OCI-LY7 (cell line): ENCODE data around the gene IL4. TPM values are rescaled to one million over a fixed set of nuclear protein-coding genes. Genes with fewer than 3 reads are reported as not detected.

Experiments used
- BruUV-seq: library from RNA; stranded (reverse); fragments of 400-500 nt; replicated peaks from 2 replicates; lab custom pipeline; 2021; lab: Mats Ljungman, UMichigan
- CTCF ChIA-PET: fragments of 300-600 bp; sonication (Branson Sonifier 250); formaldehyde crosslinking; loops from one replicate; lab custom pipeline; 2022; ENCODE audit warnings: antibody characterized with exemption; ENCODE audit not compliant: unreplicated experiment; lab: Charles Lee
- POLR2A ChIA-PET: fragments of 300-600 bp; sonication (Branson Sonifier 250); formaldehyde crosslinking; loops from one replicate; lab custom pipeline; 2022; ENCODE audit warnings: antibody characterized with exemption; lab: Charles Lee
- DNase-seq: peaks from one replicate; pipeline ENCODE4 v3.0.0-alpha.2; 2015; ENCODE audit warnings: low spot score
- H2AFZ ChIP-seq: fragments of 200-600 bp; sonication (generic), shearing (Covaris generic); 2 replicates; pipeline ENCODE4 v1.6.1; 2014; ENCODE audit warnings: mild to moderate bottlenecking, antibody characterized with exemption, low read length, moderate library complexity
- H3K27ac ChIP-seq: fragments of 200-600 bp; sonication (generic); 2 replicates; pipeline ENCODE4 v1.5.1; 2014; ENCODE audit warnings: mixed run types, low read depth, mild to moderate bottlenecking, moderate library complexity, low read length, inconsistent platforms; ENCODE audit not compliant: poor library complexity, severe bottlenecking
- H3K36me3 ChIP-seq: fragments of 200-600 bp; sonication (generic); 2 replicates; pipeline ENCODE4 v1.6.1; 2014; ENCODE audit warnings: mild to moderate bottlenecking, antibody characterized with exemption, low read length, moderate library complexity, mixed read lengths; ENCODE audit not compliant: insufficient read depth
- H3K4me1 ChIP-seq: fragments of 200-600 bp; sonication (generic); 2 replicates; pipeline ENCODE4 v1.5.1; 2014; ENCODE audit warnings: mild to moderate bottlenecking, low read length; ENCODE audit not compliant: insufficient read depth, poor library complexity, severe bottlenecking
- H3K4me2 ChIP-seq: fragments of 200-600 bp; sonication (generic); 2 replicates; pipeline ENCODE4 v1.6.1; 2014; ENCODE audit warnings: mild to moderate bottlenecking, low read length
- H3K4me3 ChIP-seq: fragments of 200-600 bp; sonication (generic); 2 replicates; pipeline ENCODE4 v1.5.1; 2014; ENCODE audit warnings: mild to moderate bottlenecking, low read depth, low read length; ENCODE audit not compliant: poor library complexity, severe bottlenecking
- H3K79me2 ChIP-seq: fragments of 200-600 bp; sonication (generic); 2 replicates; pipeline ENCODE4 v1.6.1; 2016; ENCODE audit warnings: low read depth, mild to moderate bottlenecking, low read length, moderate library complexity, mixed read lengths; ENCODE audit not compliant: insufficient read depth
- H3K9me2 ChIP-seq: fragments of 200-600 bp; sonication (generic); 2 replicates; pipeline ENCODE4 v1.6.1; 2016; ENCODE audit warnings: mild to moderate bottlenecking, low read length, mixed read lengths; ENCODE audit not compliant: insufficient read depth
- H3K9me3 ChIP-seq: fragments of 200-600 bp; sonication (generic); 2 replicates; pipeline ENCODE4 v1.6.1; 2014; ENCODE audit warnings: mild to moderate bottlenecking, mixed run types, low read length, mixed read lengths
- H4K20me1 ChIP-seq: fragments of 200-600 bp; sonication (generic); 2 replicates; pipeline ENCODE4 v1.6.1; 2014; ENCODE audit warnings: mild to moderate bottlenecking, antibody characterized with exemption, low read length, moderate library complexity, mixed read lengths; ENCODE audit not compliant: insufficient read depth
- CTCF ChIP-seq: fragments of 200-600 bp; sonication (generic); conservative IDR thresholded peaks from 2 replicates; pipeline ENCODE4 v1.5.1; 2014; ENCODE audit warnings: mild to moderate bottlenecking, antibody characterized with exemption, low read length, moderate library complexity, mixed read lengths
- EZH2phosphoT487 ChIP-seq: fragments of 200-600 bp; sonication (generic); IDR thresholded peaks from 2 replicates; pipeline ENCODE4 v1.6.1; 2018; ENCODE audit warnings: low read depth, borderline replicate concordance, mild to moderate bottlenecking, mixed run types, antibody characterized with exemption, low read length, moderate library complexity, mixed read lengths
- intact Hi-C: fragments of 100-400 bp; cut with micrococcal nuclease; formaldehyde crosslinking; loops from one replicate; pipeline ENCODE4 v1.10.0; 2022; ENCODE audit not compliant: unreplicated experiment
- total RNA-seq, 2 experiments: library from RNA; depleted of rRNA in 1 of 2; stranded (reverse); fragments of >200 nt in 1 of 2; shearing (Covaris generic) in 1 of 2; gene quantifications; 2 replicates each; pipeline ENCODE4 v1.2.3, GENCODE V29; 2014 to 2022

IL4 gene
- total RNA-seq, 2 experiments from 2014 or later: not detected

- BruUV-seq: no TSS peak
- H2AFZ ChIP-seq: no peak overlapping the region
These were observed 34.9 kb downstream of the IL4 start for GRCh38 chr5:132708645-132709044.

GRCh38 chr5:132714456-132715307 is 40.9 kb downstream of the IL4 start:
- Histone ChIP-seq H3K79me2 (no peaks in the 10 kb centered on the region), H3K4me3 (no peak overlapping the region), H3K4me1 (no peaks in the 10 kb centered on the region), H3K36me3 (no peaks in the 10 kb centered on the region), H2AFZ (no peak overlapping the region), H4K20me1 (no peaks in the 10 kb centered on the region), H3K27ac (no peak overlapping the region), H3K9me2 (no peaks in the 10 kb centered on the region), H3K9me3 (no peaks in the 10 kb centered on the region), H3K4me2 (no peak overlapping the region)
- peak; percentile 12 for DNase-seq
- TF ChIP-seq CTCF (peak; percentile 80), EZH2phosphoT487 (no peak)
- no TSS peak for BruUV-seq
- ChIA-PET CTCF (no interaction called here), POLR2A (interaction anchor here (0.8 to 1.2 kb wide), 2 partner anchors 11 to 14 kb away, joined by 3 to 6 read pairs; no protein-coding TSS in a partner anchor)
- intact Hi-C loops: loop anchor here (5.0 kb wide), 1 partner anchor 187 kb away; no protein-coding TSS in a partner anchor

More at GRCh38 chr5:132708645-132709044, 34.9 kb downstream of the IL4 start:
- Histone ChIP-seq H3K9me2 (no peaks in the 10 kb centered on the region), H4K20me1 (no peaks in the 10 kb centered on the region), H3K9me3 (no peaks in the 10 kb centered on the region), H3K79me2 (no peaks in the 10 kb centered on the region), H3K4me3 (no peak overlapping the region), H3K4me2 (no peak overlapping the region), H3K27ac (no peak overlapping the region), H3K36me3 (no peaks in the 10 kb centered on the region), H3K4me1 (no peaks in the 10 kb centered on the region)
- POLR2A ChIA-PET: interaction anchor here (0.6 to 1.4 kb wide), 4 partner anchors 9 to 29 kb away, joined by 3 to 5 read pairs (median 4); partner anchors contain the start of gene KIF3A
- intact Hi-C loops: no loop called here
- DNase-seq: no peak
- TF ChIP-seq EZH2phosphoT487: no peak
- TF ChIP-seq CTCF: no peak
- CTCF ChIA-PET: interaction anchor here (0.5 kb wide), 1 partner anchor 375 kb away, joined by 3 read pairs; no protein-coding TSS in a partner anchor
